Measurements from ENCODE around the gene SNCB.
A peak's percentile ranks its signal among the peaks of the same experiment; 100 is the strongest.
"Not testable (repeated sequence)": the region's sequence is repeated elsewhere in the genome, so short reads cannot be mapped to it uniquely, and the experiment has no call there.

Gene SNCB

GRCh38 chr5:176596689-176597416 is 33.5 kb downstream of the SNCB start:
- no peak for DNase-seq

GRCh38 chr5:176596069-176596644 is 34.2 kb downstream of the SNCB start:
- DNase-seq = no peak

GRCh38 chr5:176595386-176595943 is 34.9 kb downstream of the SNCB start:
- no peak for DNase-seq

- DNase-seq = no peak
Observed at GRCh38 chr5:176594554-176594953, 35.8 kb downstream of the SNCB start.

GRCh38 chr5:176593273-176593869 is 37.0 kb downstream of the SNCB start:
- no peak for DNase-seq

GRCh38 chr5:176592573-176592972 is 37.8 kb downstream of the SNCB start:
- DNase-seq = no peak

GRCh38 chr5:176591667-176592066 is 38.7 kb downstream of the SNCB start:
- not testable (repeated sequence) for DNase-seq

GRCh38 chr5:176590035-176590717 is 40.2 kb downstream of the SNCB start:
- DNase-seq = no peak

- no peak for DNase-seq
Observed at GRCh38 chr5:176589039-176589769, 41.1 kb downstream of the SNCB start.

GRCh38 chr5:176588297-176588696 is 42.0 kb downstream of the SNCB start:
- no peak for DNase-seq

- DNase-seq = no peak
Observed at GRCh38 chr5:176587398-176587797, 42.9 kb downstream of the SNCB start.

- DNase-seq = no peak
Observed at GRCh38 chr5:176583076-176583475, 47.3 kb downstream of the SNCB start.

GRCh38 chr5:176581361-176581760 is 49.0 kb downstream of the SNCB start:
- DNase-seq = no peak

GRCh38 chr5:176579323-176579722 is 51.0 kb downstream of the SNCB start:
- no peak for DNase-seq

- DNase-seq = peak; percentile 38
Observed at GRCh38 chr5:176578391-176578808, 51.9 kb downstream of the SNCB start.

- DNase-seq = no peak
Observed at GRCh38 chr5:176577312-176578176, 52.8 kb downstream of the SNCB start.

- DNase-seq = no peak
Observed at GRCh38 chr5:176575488-176576422, 54.6 kb downstream of the SNCB start.

GRCh38 chr5:176575066-176575465 is 55.3 kb downstream of the SNCB start:
- no peak for DNase-seq

GRCh38 chr5:176574297-176574591 is 56.1 kb downstream of the SNCB start:
- DNase-seq = no peak

- peak; percentile 9 for DNase-seq
Observed at GRCh38 chr5:176573564-176574296, 56.6 kb downstream of the SNCB start.

Data from kidney glomerular epithelial cell (primary cell).